Right ventricle myocardium superior (tissue), 1 donor: Measurements from ENCODE around the gene LRRTM1. TPM values are rescaled to one million over a fixed set of nuclear protein-coding genes. Genes with fewer than 3 reads are reported as not detected.

Source experiments
- ATAC-seq: fragments of 200-7000 bp; cut with Tn5 transposase; one replicate; pipeline ENCODE4 v1.9.1; 2020; ENCODE audit warnings: mild to moderate bottlenecking; ENCODE audit not compliant: poor library complexity
- DNase-seq: peaks from one replicate; pipeline ENCODE4 v3.0.0-alpha.2; 2020
- intact Hi-C: fragments of 100-400 bp; cut with DNase I; formaldehyde crosslinking; loops from one replicate; pipeline ENCODE4 v1.11.2; 2022
- long read RNA-seq: library from polyadenylated mRNA; unstranded; transcript quantifications from one replicate; pipeline ENCODE4 v2.0.0, GENCODE V29; 2021
- total RNA-seq: library from RNA; stranded (reverse); fragmentation: NEBNext Ultra II Directional; extraction: Animal tissue kit (Norgen Biotek cat#: 25700); gene quantifications from one replicate; pipeline ENCODE4 v1.2.1, GENCODE V29; 2021
- donor health status: DM: no; HTN: yes; CAD: no; lungs with severe emphysema.

Gene LRRTM1, protein sequence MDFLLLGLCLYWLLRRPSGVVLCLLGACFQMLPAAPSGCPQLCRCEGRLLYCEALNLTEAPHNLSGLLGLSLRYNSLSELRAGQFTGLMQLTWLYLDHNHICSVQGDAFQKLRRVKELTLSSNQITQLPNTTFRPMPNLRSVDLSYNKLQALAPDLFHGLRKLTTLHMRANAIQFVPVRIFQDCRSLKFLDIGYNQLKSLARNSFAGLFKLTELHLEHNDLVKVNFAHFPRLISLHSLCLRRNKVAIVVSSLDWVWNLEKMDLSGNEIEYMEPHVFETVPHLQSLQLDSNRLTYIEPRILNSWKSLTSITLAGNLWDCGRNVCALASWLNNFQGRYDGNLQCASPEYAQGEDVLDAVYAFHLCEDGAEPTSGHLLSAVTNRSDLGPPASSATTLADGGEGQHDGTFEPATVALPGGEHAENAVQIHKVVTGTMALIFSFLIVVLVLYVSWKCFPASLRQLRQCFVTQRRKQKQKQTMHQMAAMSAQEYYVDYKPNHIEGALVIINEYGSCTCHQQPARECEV
- 0.30 TPM for total RNA-seq
- long read RNA-seq, partial matches to known transcripts, result 0 of 2 reads
- long read RNA-seq, other reads (novel, unspliced or antisense), result 0 of 2 reads

DNA sequence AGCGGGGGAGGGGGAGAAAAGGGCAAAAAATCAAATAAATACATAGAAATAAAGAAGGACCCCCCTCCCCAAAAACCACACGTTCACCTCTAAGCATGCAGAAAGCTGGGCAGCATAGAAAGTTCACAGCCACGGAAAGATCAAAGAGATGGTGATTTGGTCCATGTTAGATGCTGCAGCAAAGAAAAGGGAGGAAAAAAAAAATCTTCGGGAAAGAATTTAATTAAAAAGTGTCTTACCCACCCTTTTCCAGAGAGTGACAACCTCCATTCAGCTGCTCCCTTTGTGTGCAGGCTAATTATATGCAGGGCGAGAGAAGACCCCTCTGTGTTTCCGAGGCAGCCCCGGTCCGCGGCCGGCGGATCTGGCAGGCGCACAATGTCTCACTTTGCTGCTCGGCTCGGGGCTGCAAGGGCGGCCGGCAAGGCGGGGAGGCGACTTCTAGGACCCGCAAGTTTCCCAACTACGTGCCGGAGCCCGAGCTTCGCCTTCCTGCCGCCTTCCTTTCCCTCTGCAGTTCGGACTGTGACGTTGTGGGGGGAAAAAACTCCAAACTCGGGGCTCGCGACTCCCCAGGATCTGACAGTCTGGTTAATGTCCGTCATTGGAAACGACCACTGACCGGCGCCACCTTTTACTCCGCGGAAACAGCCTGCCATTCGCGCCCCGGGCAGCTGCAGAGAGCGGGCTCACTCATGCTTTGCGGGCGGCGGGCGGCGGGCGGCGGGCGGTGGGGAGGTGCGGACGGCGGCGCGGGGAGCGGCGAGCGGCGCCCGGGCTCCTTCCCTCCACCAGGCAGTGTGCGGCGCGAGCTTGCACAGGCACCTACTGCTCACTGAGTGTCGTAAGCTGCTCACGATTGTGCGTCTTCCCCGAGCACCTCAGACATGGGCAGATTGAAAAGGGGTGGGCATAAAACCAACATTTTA is at the start of gene LRRTM1:
Gene LRRTM1 (minus strand): TSS at position 844 of the 929 bp plus-strand sequence. CDS start 933 bp downstream, outside the sequence.
- intact Hi-C loops, result no loop called here
- DNase-seq, result no peak
- ATAC-seq, result peak; percentile 78

DNA sequence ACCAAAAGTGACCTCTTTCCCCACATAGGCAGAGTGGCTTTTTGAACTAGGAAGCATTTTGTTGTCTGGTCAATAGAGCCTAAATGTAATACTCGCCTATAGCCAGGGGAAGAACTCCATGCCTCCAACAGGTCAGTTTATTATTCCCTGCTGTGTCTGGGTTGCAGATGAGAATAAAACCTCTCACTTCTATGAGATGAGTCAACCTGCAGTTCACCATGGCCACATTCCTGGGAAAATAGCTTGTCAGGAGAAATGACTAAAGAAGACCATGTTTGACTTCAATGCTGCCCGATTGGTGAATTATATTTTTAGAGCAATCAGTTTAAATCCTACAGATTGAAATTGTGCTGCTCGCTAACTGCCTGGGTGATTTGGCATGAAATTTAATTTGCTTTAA is 46.7 kb upstream of the LRRTM1 start:
- ATAC-seq (no peak), DNase-seq (no peak)
- intact Hi-C loops, result no loop called here

DNA sequence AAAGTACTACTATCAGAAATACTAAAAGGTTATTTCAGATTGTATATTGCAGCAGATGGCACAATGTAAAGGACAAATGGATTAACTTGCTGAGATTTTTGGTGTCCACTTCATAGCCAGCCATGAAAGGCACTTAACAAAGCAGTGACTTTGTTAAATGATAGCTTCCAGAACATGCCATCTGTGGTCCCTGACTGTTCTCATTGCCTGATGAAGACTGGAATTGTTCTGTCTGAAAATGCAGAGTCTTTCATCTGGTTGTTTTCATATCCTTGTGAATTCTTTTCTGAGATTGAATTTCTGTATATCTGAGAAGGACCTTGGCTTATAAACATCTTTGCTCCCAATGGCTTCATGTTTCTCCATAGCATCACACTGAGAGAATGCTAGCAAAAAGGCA is 44.4 kb upstream of the LRRTM1 start:
- intact Hi-C loops, result no loop called here
- DNase-seq (no peak), ATAC-seq (no peak)

DNA sequence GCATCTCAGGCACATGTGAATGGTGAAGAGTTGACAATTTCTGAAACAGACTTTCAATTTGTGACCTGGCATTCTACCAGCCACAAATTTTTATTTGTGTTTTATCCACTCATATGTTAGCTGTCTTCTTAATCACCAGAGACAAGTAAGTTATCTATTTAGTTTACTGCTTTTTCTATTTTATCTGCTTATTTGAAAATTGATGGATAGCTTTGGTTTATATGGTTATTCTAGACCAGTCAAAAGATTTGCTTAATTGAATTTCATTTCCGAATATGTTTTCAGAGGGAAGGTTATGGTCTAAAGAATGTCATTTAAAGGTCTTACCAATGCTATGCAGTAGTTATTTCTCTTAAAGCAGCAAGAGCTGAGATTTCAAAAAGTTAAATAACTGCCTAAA is 43.5 kb upstream of the LRRTM1 start:
- ATAC-seq, result no peak
- no peak for DNase-seq
- intact Hi-C loops, result no loop called here

DNA sequence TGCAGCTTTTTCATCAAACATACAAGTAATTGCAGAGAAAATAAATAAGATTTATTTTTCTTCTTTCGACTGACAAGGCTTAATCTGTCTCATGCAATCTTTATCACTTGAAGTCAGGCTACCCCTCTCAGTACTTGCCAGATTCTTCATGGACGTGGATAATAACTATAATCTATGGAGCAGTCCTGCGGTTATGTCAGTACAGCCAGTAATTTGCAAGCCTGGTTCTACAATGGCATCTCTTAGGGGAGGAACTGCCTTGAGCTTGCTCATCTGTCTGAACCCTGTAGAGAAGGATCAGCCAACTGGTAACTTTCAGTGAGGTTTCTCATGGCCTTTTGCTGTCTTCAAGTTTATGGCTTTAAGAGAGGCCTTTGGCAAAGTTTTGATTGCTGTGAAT is 35.5 kb upstream of the LRRTM1 start:
- DNase-seq (no peak), ATAC-seq (no peak)
- intact Hi-C loops, result no loop called here

DNA sequence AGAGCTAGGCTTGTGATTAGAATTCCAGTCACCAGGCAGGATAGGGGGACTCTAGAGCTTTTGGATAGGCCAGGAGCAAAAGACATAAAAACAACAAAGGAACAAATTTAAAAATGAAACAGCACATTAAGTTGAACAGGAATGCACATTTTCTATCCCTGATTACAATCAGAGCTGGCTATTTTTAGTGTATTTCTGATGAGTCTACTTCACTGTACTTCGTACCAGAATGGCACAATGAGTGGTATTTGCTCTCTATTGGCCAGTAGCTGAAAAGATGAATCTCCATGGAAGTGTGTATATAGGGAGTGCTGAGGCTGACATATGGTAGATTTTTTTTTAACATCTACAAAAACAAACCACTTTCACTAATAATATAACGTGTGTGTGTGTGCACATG is 34.2 kb upstream of the LRRTM1 start:
- intact Hi-C loops, result no loop called here

DNA sequence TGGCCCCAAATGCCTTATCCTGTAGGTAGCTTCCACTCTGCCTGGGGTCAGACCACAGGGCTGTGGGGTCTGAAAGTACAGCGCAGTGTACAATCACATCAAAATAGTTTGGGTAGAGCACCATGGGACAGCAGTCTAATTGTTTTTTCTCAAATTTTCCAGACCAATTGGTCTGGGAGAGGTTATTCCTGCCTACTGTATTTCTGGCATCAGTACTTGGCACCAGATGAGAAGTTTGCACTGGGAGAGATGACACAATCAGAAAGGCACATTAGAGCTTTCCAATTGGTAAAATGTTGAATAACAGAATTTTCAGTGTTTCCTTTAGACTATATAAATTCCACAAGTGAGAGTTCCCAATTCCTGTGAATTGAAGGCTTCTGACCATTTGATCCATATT is 30.9 kb upstream of the LRRTM1 start:
- intact Hi-C loops, result no loop called here
- no peak for ATAC-seq
- DNase-seq, result no peak

More for the DNA sequence above, 34.2 kb upstream of the LRRTM1 start:
- DNase-seq (no peak), ATAC-seq (no peak)

DNA sequence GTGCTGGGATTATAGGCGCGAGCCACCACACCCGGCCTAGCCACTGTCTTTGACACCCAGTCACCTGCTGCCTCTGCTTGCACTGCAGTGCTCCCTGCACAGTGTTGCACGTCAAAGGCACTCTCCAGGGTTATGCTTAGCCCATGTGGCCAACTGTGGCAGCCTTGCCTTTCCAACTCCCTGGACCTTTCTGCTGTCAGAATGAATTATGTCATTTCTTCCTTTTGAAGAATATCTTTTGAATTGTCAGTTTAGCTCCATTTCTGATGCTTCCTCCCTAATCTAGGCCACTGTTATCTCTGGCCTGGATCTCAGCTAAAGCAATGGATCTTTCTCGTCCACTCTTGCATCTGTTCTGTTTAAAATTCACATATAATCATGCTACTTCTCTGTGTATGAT is 29.3 kb upstream of the LRRTM1 start:
- ATAC-seq, result no peak
- intact Hi-C loops, result no loop called here
- DNase-seq, result no peak

DNA sequence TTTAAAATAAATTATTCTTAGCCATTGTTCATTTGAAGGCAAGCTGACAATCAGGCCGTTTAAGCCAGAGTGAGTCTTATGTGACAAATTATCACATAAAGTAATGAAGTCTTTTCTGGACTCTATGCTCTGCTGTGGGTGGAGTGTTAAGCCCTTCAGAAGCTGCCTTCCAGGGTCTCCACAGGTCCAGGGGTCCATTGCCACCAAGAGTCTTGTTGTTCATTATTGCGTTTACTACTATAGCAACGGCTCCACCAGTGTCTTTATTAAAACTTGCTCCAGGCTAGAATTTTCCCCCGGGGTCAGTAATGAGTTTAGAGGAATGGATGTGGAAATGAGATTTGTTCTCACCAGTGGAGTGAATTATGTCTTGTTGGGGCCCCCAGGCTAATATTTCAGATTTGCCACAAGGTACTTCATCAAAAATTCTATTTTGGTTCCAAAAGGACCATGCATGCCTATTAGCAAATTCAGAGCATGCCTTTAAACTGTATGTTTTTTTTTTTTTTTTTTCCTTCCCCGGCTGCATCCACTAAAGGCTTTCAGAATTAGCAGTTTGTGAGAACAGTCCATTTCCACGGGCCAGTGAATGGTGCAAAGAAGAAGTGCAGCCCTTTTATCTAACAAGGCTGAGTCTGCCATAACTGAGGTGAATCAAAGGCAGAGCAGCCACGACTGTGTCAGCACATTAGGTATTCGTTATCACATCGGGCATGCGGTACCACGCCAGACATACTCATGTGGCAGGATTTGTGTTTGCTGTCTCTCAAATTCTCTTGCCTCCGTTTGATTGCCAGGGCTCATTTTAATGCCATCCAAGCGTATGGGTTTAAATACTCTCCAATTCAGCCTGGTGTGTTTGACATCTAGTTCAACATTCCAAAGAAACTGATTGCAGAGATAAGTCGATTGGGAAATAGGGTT is 26.2 kb upstream of the LRRTM1 start:
- ATAC-seq (no peak), DNase-seq (no peak)
- intact Hi-C loops, result no loop called here

DNA sequence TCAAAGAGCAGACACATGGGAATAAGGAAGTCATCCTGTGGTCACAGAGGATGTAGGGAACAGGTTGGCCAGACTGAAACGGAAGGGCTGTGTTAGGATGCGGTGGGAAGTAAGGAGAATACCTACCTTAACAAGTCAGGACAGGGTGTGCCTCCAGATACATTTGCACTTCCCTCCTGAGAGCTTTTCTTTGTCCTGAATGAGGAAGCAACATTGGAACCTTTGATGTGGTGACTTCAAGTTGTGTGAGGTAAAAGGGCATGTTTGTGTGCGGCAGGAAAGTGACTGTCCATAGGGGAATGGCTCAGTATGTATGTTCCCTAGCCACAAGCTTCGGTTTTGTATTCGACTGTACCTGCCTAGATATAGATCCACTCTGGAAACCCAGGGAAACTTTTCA is 24.9 kb upstream of the LRRTM1 start:
- no peak for ATAC-seq
- no peak for DNase-seq
- intact Hi-C loops, result loop anchor here (10.0 kb wide), 1 partner anchor 255 kb away; no protein-coding TSS in a partner anchor

DNA sequence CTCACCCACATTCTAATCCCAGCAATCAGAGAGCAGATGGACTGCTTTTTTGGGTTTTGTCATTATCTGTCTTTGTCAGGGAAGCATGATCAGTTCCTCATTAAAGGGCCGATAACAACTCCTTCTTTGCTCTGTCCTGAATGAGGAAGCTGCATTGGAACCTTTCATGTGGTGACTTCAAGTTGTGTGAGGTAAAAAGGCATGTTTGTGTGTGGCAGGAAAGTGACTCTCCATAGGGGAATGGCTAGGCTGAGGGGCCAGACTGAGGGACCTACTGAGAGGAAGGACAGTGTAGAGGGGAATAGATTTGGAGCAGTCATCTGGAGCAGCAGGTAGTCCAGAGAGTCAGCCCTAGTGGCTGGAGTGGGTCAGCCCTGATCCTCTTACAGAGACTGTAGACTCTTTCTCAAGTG is 23.6 kb upstream of the LRRTM1 start:
- intact Hi-C loops, result loop anchor here (10.0 kb wide), 1 partner anchor 253 kb away; no protein-coding TSS in a partner anchor
- ATAC-seq, result no peak
- no peak for DNase-seq

DNA sequence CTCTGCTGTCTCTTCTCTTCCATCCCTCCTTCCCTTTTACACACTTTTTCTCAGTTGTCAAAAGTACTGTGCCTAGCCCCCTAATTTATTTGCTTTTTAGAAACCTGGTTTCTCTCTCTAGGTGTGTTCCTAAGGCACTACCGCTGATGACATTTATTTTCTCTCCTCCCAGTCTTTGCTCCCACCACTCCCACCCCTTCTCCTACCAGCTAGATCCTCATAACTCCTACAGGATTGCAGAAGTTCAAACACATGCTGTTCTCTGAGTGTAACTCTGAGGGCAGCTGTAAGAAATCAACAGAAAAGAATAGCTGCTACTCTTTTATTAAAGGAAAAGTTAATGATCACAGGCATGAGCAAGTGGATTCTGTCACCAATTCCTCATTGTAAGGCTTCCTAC is 22.3 kb upstream of the LRRTM1 start:
- no peak for ATAC-seq
- intact Hi-C loops, result loop anchor here (2.0 to 10.0 kb wide), 2 partner anchors 172 to 252 kb away; no protein-coding TSS in a partner anchor
- DNase-seq, result no peak

DNA sequence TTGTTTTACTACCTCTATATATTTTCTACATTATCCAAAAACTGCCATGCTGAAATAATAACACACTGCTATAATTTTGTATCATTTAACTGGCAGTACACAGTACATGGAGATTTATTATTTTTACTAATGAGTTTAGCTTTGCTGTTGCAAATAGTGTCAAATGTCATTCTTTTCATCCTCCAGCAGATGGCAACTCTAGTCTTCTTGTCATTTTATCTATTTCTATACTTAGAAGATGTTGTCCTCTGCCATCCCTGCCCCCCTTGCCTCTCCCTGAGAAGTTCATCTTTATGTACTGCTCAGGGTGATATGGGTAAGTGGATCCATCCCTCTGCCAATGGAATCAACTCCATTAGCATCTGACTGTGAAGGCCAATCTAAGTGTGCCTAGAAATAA is 21.7 kb upstream of the LRRTM1 start:
- peak; percentile 76 for ATAC-seq
- intact Hi-C loops, result loop anchor here (2.0 to 10.0 kb wide), 2 partner anchors 173 to 251 kb away; no protein-coding TSS in a partner anchor
- DNase-seq, result no peak

DNA sequence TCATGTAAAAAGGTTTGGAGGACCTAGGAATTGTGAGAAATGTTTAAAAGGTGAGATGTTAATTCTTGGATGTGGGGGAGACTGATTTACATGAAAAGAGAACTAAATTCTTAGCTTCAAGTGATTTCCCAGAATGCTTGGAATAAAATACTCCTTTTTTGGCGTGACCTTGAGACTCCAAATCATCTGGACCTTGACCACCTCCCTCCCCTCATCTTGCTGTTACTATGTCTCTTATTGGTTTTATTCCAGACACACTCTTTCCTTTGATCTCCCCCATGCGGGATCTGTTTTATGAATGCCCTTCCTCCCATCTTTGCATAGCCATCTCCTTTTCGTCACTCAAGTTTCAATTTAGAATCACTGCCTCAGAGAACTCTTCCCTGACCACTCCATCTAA is 20.0 kb upstream of the LRRTM1 start:
- intact Hi-C loops, result loop anchor here (10.0 kb wide), 1 partner anchor 250 kb away; no protein-coding TSS in a partner anchor
- no peak for ATAC-seq
- DNase-seq, result no peak

DNA sequence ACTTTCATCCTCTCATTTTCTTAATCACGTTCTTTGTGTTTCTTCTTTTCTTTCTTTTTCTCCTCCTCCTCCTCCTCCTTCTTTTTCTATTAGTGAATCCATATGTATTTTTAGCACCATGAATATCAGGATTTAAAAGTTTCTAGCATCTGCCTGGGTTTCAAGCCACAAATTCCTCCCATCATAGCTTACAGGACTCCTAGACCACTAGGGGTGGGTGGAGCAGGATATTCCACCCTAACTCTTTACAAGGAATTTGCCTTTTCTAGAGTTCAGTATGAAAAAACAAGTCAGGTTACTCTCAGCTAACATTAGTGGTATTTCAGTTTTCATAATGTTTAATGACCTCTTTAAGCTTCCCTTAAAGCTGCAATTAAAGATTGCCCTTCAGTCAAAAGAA is 19.1 kb upstream of the LRRTM1 start:
- intact Hi-C loops, result loop anchor here (10.0 kb wide), 1 partner anchor 249 kb away; no protein-coding TSS in a partner anchor
- ATAC-seq (no peak), DNase-seq (no peak)

DNA sequence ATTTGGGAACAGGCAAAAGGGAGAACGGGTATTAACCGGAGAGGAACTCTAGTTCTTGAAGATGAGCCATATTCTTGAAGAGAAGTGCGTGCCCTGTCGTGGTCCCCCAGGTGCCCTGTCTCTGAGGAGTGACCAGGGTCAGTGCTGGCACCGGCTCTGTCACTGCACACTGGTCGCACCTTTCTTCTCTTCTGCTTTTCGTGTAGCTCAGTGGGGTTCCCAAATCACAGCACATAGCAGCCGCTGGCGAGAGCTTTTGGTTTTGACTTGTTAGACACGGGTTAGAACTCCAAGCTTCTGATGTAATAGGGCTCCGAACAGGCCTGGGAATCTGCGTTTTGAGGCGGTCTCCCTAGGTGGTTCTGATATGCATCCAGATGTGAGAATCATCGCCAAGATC is 18.4 kb upstream of the LRRTM1 start:
- DNase-seq (no peak), ATAC-seq (no peak)
- intact Hi-C loops, result loop anchor here (10.0 kb wide), 1 partner anchor 248 kb away; no protein-coding TSS in a partner anchor

DNA sequence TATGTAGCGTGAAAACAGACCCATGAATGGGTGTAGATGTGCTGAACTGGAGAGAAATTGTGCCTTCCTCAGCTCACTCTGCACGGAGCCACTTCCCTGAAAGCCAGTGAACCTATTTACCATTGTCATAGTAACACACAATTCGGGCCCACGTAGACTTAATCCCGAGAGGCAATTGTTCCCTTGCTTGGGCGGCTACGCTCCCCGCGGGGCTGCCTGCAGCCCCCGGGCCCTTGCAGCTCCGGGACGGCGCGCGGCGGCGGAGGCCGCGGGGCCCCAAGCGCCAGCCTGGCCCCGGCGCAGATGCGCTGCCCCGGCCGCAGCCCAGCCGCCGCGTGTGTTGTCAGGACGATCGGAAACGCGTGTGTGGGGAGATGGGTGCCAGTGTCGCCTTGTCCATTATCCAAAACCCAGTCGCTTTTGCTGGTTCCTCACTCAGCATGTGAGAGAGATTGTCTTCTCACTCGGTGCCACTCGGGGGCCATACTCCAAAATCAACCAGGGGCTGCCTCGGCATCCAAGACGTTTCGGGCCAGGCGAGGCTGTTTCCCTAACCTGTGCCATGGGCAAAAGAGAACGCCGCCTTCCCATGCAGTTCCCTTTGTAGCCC is 17.9 kb upstream of the LRRTM1 start:
- intact Hi-C loops, result loop anchor here (10.0 kb wide), 1 partner anchor 248 kb away; no protein-coding TSS in a partner anchor
- no peak for ATAC-seq

More for the DNA sequence above, 17.9 kb upstream of the LRRTM1 start:
- DNase-seq, result no peak
